WERI-Rb-1 (cell line): ENCODE results near the gene PLAGL1.
"Not testable (repeated sequence)": the region's sequence is repeated elsewhere in the genome, so short reads cannot be mapped to it uniquely, and the experiment has no call there.

Experiments
- DNase-seq: peaks from one replicate; pipeline ENCODE4 v3.0.0-alpha.2; 2020
- H3K27ac ChIP-seq: fragments of 250-450 bp; sonication (Bioruptor Pico); 2 replicates; pipeline ENCODE4 v1.5.1; 2020; ENCODE audit warnings: mild to moderate bottlenecking, moderate library complexity
- H3K27me3 ChIP-seq: fragments of 250-450 bp; sonication (Bioruptor Pico); 2 replicates; pipeline ENCODE4 v1.5.1; 2021; ENCODE audit warnings: mild to moderate bottlenecking, low read depth, moderate library complexity; ENCODE audit not compliant: insufficient read depth, severe bottlenecking
- H3K36me3 ChIP-seq: fragments of 250-450 bp; sonication (Bioruptor Pico); 2 replicates; pipeline ENCODE4 v1.5.1; 2020; ENCODE audit warnings: mild to moderate bottlenecking, moderate library complexity
- H3K4me3 ChIP-seq: 2 replicates; pipeline ENCODE4 v1.5.1; 2011; ENCODE audit warnings: low read depth, mild to moderate bottlenecking, control low read depth, low read length
- H3K9me3 ChIP-seq: fragments of 250-450 bp; sonication (Bioruptor Pico); 2 replicates; pipeline ENCODE4 v1.5.1; 2021; ENCODE audit warnings: mild to moderate bottlenecking, moderate library complexity; ENCODE audit not compliant: severe bottlenecking
- TF ChIP-seq, protein P1 (sequence below): IDR thresholded peaks from 2 replicates; pipeline ENCODE4 v1.5.1; 2011; ENCODE audit warnings: low read depth, mild to moderate bottlenecking, control low read depth, inconsistent platforms, low read length

The PLAGL1 gene

DNA sequence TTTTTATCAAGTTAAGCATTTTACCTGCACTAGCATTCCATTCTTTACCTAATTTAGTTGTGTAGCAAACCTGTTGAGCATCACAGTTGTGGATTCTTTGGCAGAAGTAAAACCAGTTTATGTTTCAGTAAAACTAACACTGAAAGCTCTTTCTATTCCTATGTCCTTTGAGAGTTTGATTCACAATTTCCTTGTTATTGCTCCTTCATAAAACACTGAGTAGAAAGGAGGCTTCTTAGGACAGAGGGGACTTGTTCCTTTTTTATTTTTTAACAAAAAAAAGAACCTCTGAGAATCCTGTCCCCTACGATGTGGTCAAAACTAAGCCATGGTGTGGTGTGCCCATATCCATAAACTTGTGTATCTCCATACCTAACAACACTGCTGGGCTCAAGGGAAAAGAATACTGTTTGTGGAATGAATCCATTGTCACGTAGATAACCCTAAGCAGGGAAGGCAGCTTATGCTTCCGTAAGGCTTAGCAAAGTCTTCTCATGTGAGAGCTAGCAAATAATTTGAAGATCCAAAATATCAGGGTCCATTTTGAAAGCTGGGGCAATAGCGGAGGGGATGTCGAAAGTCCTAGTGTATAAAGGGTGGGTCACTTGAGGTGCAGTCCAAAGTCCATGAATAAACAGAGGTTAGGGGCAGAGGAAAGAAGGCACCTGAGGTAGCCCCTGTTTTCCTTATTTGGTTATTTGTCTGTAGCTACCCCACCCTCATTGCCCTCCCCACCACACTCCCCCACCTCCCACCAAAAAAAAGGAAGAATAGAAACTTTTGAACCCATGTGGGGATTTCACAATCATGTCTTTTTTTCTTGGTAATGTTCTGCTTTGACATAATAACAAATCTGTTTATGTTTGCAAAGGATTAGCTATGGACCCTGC, 71.0 kb downstream of the PLAGL1 start:
- Histone ChIP-seq H3K27me3 (no peaks in the 10 kb centered on the region), H3K36me3 (no peaks in the 10 kb centered on the region), H3K4me3 (no peak overlapping the region), H3K9me3 (no peaks in the 10 kb centered on the region), H3K27ac (no peak overlapping the region)
- DNase-seq: no peak
- TF ChIP-seq, protein P1, sequence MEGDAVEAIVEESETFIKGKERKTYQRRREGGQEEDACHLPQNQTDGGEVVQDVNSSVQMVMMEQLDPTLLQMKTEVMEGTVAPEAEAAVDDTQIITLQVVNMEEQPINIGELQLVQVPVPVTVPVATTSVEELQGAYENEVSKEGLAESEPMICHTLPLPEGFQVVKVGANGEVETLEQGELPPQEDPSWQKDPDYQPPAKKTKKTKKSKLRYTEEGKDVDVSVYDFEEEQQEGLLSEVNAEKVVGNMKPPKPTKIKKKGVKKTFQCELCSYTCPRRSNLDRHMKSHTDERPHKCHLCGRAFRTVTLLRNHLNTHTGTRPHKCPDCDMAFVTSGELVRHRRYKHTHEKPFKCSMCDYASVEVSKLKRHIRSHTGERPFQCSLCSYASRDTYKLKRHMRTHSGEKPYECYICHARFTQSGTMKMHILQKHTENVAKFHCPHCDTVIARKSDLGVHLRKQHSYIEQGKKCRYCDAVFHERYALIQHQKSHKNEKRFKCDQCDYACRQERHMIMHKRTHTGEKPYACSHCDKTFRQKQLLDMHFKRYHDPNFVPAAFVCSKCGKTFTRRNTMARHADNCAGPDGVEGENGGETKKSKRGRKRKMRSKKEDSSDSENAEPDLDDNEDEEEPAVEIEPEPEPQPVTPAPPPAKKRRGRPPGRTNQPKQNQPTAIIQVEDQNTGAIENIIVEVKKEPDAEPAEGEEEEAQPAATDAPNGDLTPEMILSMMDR: no peak

DNA sequence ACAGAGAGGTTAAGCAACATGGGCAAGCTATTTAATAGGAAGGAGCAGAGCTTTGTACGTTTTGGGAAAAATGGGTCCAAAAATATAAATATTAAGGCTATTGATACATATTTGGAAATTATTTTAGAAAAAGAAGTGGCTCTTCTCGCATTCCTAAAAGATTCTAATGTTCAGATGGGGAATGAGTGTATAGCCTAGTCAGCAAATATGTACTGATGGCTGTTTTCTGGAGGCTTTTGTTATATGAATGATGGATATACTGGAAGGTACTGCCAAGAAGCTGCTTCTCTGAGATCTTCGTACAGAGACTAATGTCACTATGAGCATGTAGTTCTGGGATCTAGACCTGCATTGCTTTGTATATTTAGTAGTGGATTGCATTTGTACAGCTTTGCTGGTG, 71.7 kb downstream of the PLAGL1 start:
- Histone ChIP-seq H3K27ac (no peak overlapping the region), H3K4me3 (no peak overlapping the region), H3K27me3 (no peaks in the 10 kb centered on the region), H3K36me3 (no peaks in the 10 kb centered on the region), H3K9me3 (no peaks in the 10 kb centered on the region)
- DNase-seq: no peak
- TF ChIP-seq, protein P1: no peak

DNA sequence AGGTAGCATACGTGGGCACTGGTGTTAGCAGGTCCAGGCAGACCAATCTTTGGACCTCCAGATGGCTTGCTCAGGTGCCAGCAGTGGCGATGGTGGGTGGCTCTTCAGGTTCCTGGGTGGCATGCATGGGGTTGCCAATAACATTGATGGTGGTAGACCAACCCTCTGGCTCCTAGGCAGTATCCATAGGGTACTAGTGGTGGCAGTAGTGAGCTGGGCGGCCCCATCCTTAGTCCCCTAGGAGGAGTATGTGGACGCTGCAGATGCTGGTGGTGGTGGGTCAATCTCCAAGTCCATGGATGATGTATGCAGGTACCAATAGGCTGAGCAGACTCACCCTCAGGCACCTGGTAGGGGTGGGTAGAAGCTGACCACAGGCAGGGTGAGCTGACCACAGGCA, 73.2 kb downstream of the PLAGL1 start:
- no peaks in the 10 kb centered on the region for H3K27me3 ChIP-seq
- no peak for DNase-seq
- H3K36me3 ChIP-seq: no peaks in the 10 kb centered on the region
- H3K4me3 ChIP-seq: no peak overlapping the region
- H3K27ac ChIP-seq: no peak overlapping the region
- TF ChIP-seq, protein P1: no peak
- H3K9me3 ChIP-seq: no peaks in the 10 kb centered on the region

DNA sequence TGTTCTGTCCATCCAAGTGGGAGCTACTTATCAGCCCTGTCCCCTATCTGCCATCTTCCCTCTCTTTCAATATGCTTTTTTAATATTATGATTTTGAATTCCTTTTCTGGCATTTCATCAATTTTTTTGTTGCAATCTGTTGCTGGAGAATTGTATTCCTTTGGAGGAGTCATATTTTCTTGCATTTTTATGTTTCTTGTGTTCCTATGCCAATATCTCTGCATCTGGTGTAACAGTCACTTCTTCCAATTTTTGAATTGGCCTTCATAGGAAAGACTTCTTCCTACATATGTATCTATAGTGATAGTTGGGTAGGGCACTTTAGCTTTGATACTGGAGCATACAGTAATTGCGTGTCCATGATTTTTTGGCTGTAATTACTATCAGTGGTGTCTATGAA, 73.7 kb downstream of the PLAGL1 start:
- Histone ChIP-seq H3K4me3 (no peak overlapping the region), H3K27me3 (no peaks in the 10 kb centered on the region), H3K36me3 (no peaks in the 10 kb centered on the region), H3K9me3 (no peaks in the 10 kb centered on the region), H3K27ac (no peak overlapping the region)
- TF ChIP-seq, protein P1: no peak
- DNase-seq: no peak

DNA sequence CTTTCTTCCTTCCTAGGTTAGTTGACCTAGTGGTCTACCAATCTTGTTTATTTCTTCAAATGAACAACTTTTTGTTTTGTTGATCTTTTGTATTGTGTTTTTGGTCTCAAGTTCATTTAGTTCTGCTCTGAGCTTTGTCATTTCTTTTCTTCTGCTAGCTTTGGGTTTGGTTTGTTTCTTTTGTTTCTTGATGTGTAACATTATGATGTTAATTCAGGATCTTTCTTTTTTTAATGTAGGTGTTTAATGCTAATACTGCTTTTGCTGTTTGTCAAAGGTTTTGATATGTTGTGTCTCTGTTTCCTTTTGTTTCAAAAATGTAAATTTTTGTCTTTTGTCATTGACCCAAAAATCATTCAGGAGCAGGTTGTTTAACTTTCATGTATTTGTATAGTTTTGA, 78.1 kb downstream of the PLAGL1 start:
- TF ChIP-seq, protein P1: no peak
- Histone ChIP-seq H3K4me3 (no peak overlapping the region), H3K36me3 (no peaks in the 10 kb centered on the region), H3K27me3 (no peaks in the 10 kb centered on the region), H3K27ac (no peak overlapping the region), H3K9me3 (no peaks in the 10 kb centered on the region)
- no peak for DNase-seq

DNA sequence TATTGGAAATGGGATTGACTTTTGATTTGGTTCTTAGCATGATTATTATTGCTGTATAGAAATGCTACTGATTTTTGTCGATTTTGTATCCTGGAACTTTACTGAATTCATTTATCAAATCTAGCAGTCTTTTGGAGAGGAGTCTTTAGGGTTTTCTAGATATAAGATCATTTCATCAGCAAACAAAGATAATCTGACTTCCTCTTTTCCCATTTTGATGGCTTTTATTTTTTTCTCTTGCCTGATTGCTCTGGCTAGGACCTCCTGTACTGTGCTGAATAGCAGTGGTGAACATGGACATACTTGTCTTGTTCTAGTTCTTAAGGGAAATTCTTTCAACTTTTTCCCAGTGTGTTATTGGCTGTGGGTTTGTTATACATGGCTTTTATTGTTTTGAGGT, 79.2 kb downstream of the PLAGL1 start:
- H3K27ac ChIP-seq: no peak overlapping the region
- DNase-seq: no peak
- no peak overlapping the region for H3K4me3 ChIP-seq
- TF ChIP-seq, protein P1: no peak
- H3K36me3 ChIP-seq: no peaks in the 10 kb centered on the region
- H3K27me3 ChIP-seq: no peaks in the 10 kb centered on the region
- H3K9me3 ChIP-seq: no peaks in the 10 kb centered on the region

DNA sequence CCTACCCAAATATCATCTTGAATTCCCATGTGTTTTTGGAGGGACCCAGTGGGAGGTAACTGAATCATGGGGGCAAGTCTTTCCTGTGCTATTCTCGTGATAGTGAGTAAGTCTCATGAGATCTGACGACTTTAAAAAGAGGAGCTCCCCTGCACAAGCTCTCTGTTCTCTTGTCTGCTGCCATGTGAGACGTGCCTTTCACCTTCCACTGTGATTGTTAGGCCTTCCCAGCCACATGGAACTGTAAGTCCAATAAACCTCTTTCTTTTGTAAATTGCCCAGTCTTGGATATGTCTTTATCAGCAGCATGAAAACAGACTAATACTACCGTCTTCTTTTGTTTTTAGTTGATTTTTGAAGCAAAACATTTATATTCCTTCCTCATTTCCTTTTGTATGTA, 91.0 kb downstream of the PLAGL1 start:
- not testable (repeated sequence) for H3K9me3 ChIP-seq, H3K4me3 ChIP-seq, H3K27ac ChIP-seq, DNase-seq, H3K27me3 ChIP-seq, H3K36me3 ChIP-seq
